CD1c-positive myeloid dendritic cell (primary cell): ENCODE data around the gene HDDC2.
"Not testable (repeated sequence)": the region's sequence is repeated elsewhere in the genome, so short reads cannot be mapped to it uniquely, and the experiment has no call there.

Experiments used
- DNase-seq: peaks from one replicate; pipeline ENCODE4 v3.0.0-alpha.2; 2016; ENCODE audit errors: extremely low spot score

HDDC2 gene

GRCh38 chr6:125306756-125307149 lies 5.0 kb upstream of the HDDC2 start:
- no peak for DNase-seq

- DNase-seq, result no peak
Measured at GRCh38 chr6:125304970-125305660, 3.3 kb upstream of the HDDC2 start.

GRCh38 chr6:125303512-125303854 lies 1.7 kb upstream of the HDDC2 start:
- no peak for DNase-seq

- DNase-seq, result no peak
Measured at GRCh38 chr6:125302840-125303511, 1.2 kb upstream of the HDDC2 start.

- DNase-seq, result peak; percentile 5
Measured at GRCh38 chr6:125300992-125301434, 754 bp downstream of the HDDC2 start.

- no peak for DNase-seq
Measured at GRCh38 chr6:125299257-125299656, 2.5 kb downstream of the HDDC2 start.

- DNase-seq, result no peak
Measured at GRCh38 chr6:125296471-125296870, 5.3 kb downstream of the HDDC2 start.

GRCh38 chr6:125294925-125295324 lies 6.8 kb downstream of the HDDC2 start:
- no peak for DNase-seq

- DNase-seq, result no peak
Measured at GRCh38 chr6:125294036-125294435, 7.7 kb downstream of the HDDC2 start.

- no peak for DNase-seq
Measured at GRCh38 chr6:125293587-125293986, 8.2 kb downstream of the HDDC2 start.

- DNase-seq, result no peak
Measured at GRCh38 chr6:125287718-125288117, 14.0 kb downstream of the HDDC2 start.

- DNase-seq, result no peak
Measured at GRCh38 chr6:125285936-125286335, 15.8 kb downstream of the HDDC2 start.

- no peak for DNase-seq
Measured at GRCh38 chr6:125285353-125285752, 16.4 kb downstream of the HDDC2 start.

- DNase-seq, result not testable (repeated sequence)
Measured at GRCh38 chr6:125282470-125282869, 19.3 kb downstream of the HDDC2 start.

GRCh38 chr6:125280370-125281035 lies 21.3 kb downstream of the HDDC2 start:
- not testable (repeated sequence) for DNase-seq

- DNase-seq, result no peak
Measured at GRCh38 chr6:125279961-125280360, 21.8 kb downstream of the HDDC2 start.

- no peak for DNase-seq
Measured at GRCh38 chr6:125277838-125278237, 23.9 kb downstream of the HDDC2 start.

GRCh38 chr6:125275779-125276178 lies 26.0 kb downstream of the HDDC2 start:
- no peak for DNase-seq

GRCh38 chr6:125274935-125275334 lies 26.8 kb downstream of the HDDC2 start:
- no peak for DNase-seq

- no peak for DNase-seq
Measured at GRCh38 chr6:125273965-125274364, 27.8 kb downstream of the HDDC2 start.

- no peak for DNase-seq
Measured at GRCh38 chr6:125273251-125273650, 28.5 kb downstream of the HDDC2 start.

GRCh38 chr6:125271486-125272159 lies 30.1 kb downstream of the HDDC2 start:
- no peak for DNase-seq
